Measurements from ENCODE around the gene MDFIC.

The MDFIC gene

DNA sequence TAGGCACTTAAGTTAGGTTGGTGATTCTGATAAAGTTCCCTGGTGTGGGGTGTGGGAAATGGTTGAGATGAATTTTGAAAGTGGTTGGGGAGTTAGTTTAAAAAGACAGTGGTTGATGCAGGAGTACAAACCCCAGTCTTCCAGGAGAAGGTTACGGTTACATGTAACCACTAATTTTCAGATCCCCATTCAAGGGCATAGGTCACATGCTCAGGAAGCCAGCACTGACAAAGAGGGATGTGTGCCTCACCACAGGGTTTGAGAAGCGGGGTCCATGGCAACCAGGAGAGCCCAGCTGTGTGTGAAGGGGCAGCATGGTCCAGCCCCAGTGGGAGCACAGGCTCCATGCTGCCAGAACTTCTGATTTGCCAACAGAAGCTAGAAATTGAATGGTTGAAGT, 144.2 kb downstream of the MDFIC start:
- H3K4me2 ChIP-seq (ENCODE audit: low read length): no peak overlapping the region
- no peak overlapping the region for H3K18ac ChIP-seq (ENCODE audit: low read length)
- no peak overlapping the region for H3K27ac ChIP-seq (ENCODE audit: low read depth, low read length)
- H2AFZ ChIP-seq (ENCODE audit: insufficient read depth, low read length, poor library complexity): no peak overlapping the region
- no peak overlapping the region for H3K14ac ChIP-seq (ENCODE audit: low read length)
- H4K91ac ChIP-seq (ENCODE audit: low read depth, low read length): no peak overlapping the region
- no peak overlapping the region for H3K4ac ChIP-seq (ENCODE audit: low read depth, low read length)
- H2AK5ac ChIP-seq (ENCODE audit: low read length): no peak overlapping the region
- H3K9ac ChIP-seq (ENCODE audit: low read length): no peak overlapping the region
- H3K4me1 ChIP-seq (ENCODE audit: control insufficient read depth in 1 of 2, insufficient read depth in 2 of 2, low read length in 2 of 2): no peaks in the 10 kb centered on the region
- DNase-seq: no peak
- WGBS (ENCODE audit: extremely low coverage, insufficient coverage, insufficient read length): no CpG with 5 or more reads among the region's 2 CpGs
- H3K79me1 ChIP-seq (ENCODE audit: low read length): no peaks in the 10 kb centered on the region
- no peak overlapping the region for H3K23ac ChIP-seq (ENCODE audit: low read length)
- H2BK120ac ChIP-seq (ENCODE audit: insufficient read depth, low read length, poor library complexity): no peak overlapping the region
- H4K8ac ChIP-seq (ENCODE audit: low read depth, low read length): no peak overlapping the region
- no peak overlapping the region for H4K12ac ChIP-seq (ENCODE audit: low read depth, low read length)
- H3K4me3 ChIP-seq (ENCODE audit: low read depth, low read length): no peak overlapping the region
- no peaks in the 10 kb centered on the region for H3K27me3 ChIP-seq (ENCODE audit: insufficient read depth, low read length)
- no peaks in the 10 kb centered on the region for H3K36me3 ChIP-seq (ENCODE audit: control insufficient read depth in 1 of 2, insufficient read depth in 2 of 2, low read length in 2 of 2)
- H2BK5ac ChIP-seq (ENCODE audit: low read depth, low read length, poor library complexity): no peak overlapping the region
- no peaks in the 10 kb centered on the region for H3K9me3 ChIP-seq (ENCODE audit: insufficient read depth, low read depth, low read length)
- H3K79me2 ChIP-seq (ENCODE audit: control insufficient read depth, insufficient read depth, low read length, poor library complexity): no peaks in the 10 kb centered on the region
- no peak overlapping the region for H2BK12ac ChIP-seq (ENCODE audit: low read length)

DNA sequence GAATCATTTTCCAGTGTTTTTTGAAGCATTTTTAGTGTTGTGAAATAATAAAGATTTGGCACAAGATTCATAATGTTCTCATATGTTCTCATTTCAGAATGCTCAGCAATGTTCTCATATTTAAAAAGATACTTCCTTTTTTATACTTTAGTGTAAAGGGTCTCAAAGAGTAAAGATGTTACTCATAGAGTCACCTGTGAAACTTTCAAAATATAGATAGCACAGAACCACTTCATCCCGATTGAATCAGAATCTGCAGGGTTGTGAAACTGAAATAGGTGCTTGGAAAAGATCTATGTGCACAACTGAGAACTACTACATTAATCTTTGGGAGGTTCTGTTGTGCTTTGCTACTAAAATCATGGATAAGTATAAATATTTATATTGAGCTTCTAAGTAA, 144.7 kb downstream of the MDFIC start:
- Histone ChIP-seq H3K79me2 (ENCODE audit: control insufficient read depth, insufficient read depth, low read length, poor library complexity) (no peaks in the 10 kb centered on the region), H3K4ac (ENCODE audit: low read depth, low read length) (no peak overlapping the region), H3K4me2 (ENCODE audit: low read length) (no peak overlapping the region), H3K9me3 (ENCODE audit: insufficient read depth, low read depth, low read length) (no peaks in the 10 kb centered on the region), H3K14ac (ENCODE audit: low read length) (no peak overlapping the region), H3K27ac (ENCODE audit: low read depth, low read length) (no peak overlapping the region), H2AK5ac (ENCODE audit: low read length) (no peak overlapping the region), H2AFZ (ENCODE audit: insufficient read depth, low read length, poor library complexity) (no peak overlapping the region), H3K9ac (ENCODE audit: low read length) (no peak overlapping the region), H4K12ac (ENCODE audit: low read depth, low read length) (no peak overlapping the region), H4K8ac (ENCODE audit: low read depth, low read length) (no peak overlapping the region), H4K91ac (ENCODE audit: low read depth, low read length) (no peak overlapping the region), H3K36me3 (ENCODE audit: control insufficient read depth in 1 of 2, insufficient read depth in 2 of 2, low read length in 2 of 2) (no peaks in the 10 kb centered on the region), H3K27me3 (ENCODE audit: insufficient read depth, low read length) (no peaks in the 10 kb centered on the region), H3K4me3 (ENCODE audit: low read depth, low read length) (no peak overlapping the region), H3K4me1 (ENCODE audit: control insufficient read depth in 1 of 2, insufficient read depth in 2 of 2, low read length in 2 of 2) (no peaks in the 10 kb centered on the region), H2BK12ac (ENCODE audit: low read length) (no peak overlapping the region), H2BK120ac (ENCODE audit: insufficient read depth, low read length, poor library complexity) (no peak overlapping the region), H3K18ac (ENCODE audit: low read length) (no peak overlapping the region), H2BK5ac (ENCODE audit: low read depth, low read length, poor library complexity) (no peak overlapping the region), H3K79me1 (ENCODE audit: low read length) (no peaks in the 10 kb centered on the region), H3K23ac (ENCODE audit: low read length) (no peak overlapping the region)
- no CpG with 5 or more reads among the region's 1 CpG for whole genome bisulfite sequencing (ENCODE audit: extremely low coverage, insufficient coverage, insufficient read length)
- DNase-seq: no peak

DNA sequence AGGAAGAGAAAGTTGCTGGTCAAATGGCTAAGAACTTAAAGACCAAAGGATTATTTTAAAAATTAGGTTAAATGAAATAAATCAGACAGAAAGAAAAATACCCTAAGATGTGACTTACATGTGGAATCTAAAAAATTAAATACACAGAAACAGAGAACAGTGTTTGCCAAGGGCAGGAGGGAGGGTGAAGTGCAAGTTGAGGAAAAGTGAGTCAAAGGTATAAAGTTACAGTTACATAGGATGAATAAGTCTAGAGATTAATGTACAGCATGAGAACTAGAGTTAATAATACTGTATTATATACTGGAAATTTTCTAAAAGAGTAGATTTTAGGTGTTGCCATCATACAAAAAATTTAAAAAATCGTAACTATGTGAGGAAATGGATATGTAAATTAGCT, 146.3 kb downstream of the MDFIC start:
- Histone ChIP-seq H2AK5ac (ENCODE audit: low read length) (no peak overlapping the region), H3K4ac (ENCODE audit: low read depth, low read length) (no peak overlapping the region), H3K4me2 (ENCODE audit: low read length) (no peak overlapping the region), H2BK5ac (ENCODE audit: low read depth, low read length, poor library complexity) (no peak overlapping the region), H3K14ac (ENCODE audit: low read length) (no peak overlapping the region), H3K23ac (ENCODE audit: low read length) (no peak overlapping the region), H2BK120ac (ENCODE audit: insufficient read depth, low read length, poor library complexity) (no peak overlapping the region), H3K27me3 (ENCODE audit: insufficient read depth, low read length) (no peaks in the 10 kb centered on the region), H3K4me1 (ENCODE audit: control insufficient read depth in 1 of 2, insufficient read depth in 2 of 2, low read length in 2 of 2) (no peaks in the 10 kb centered on the region), H3K9me3 (ENCODE audit: insufficient read depth, low read depth, low read length) (no peaks in the 10 kb centered on the region), H3K36me3 (ENCODE audit: control insufficient read depth in 1 of 2, insufficient read depth in 2 of 2, low read length in 2 of 2) (no peaks in the 10 kb centered on the region), H3K27ac (ENCODE audit: low read depth, low read length) (no peak overlapping the region), H3K79me1 (ENCODE audit: low read length) (no peaks in the 10 kb centered on the region), H2AFZ (ENCODE audit: insufficient read depth, low read length, poor library complexity) (no peak overlapping the region), H3K4me3 (ENCODE audit: low read depth, low read length) (no peak overlapping the region), H2BK12ac (ENCODE audit: low read length) (no peak overlapping the region), H4K12ac (ENCODE audit: low read depth, low read length) (no peak overlapping the region), H3K9ac (ENCODE audit: low read length) (no peak overlapping the region), H3K18ac (ENCODE audit: low read length) (no peak overlapping the region), H4K91ac (ENCODE audit: low read depth, low read length) (no peak overlapping the region), H3K79me2 (ENCODE audit: control insufficient read depth, insufficient read depth, low read length, poor library complexity) (no peaks in the 10 kb centered on the region), H4K8ac (ENCODE audit: low read depth, low read length) (no peak overlapping the region)
- no peak for DNase-seq
- WGBS (ENCODE audit: extremely low coverage, insufficient coverage, insufficient read length): no CpG with 5 or more reads among the region's 1 CpG

Measured in trophoblast cell (in vitro differentiated cells and primary cell).